ENCODE measurements around the gene CFAP210.
"Not testable (repeated sequence)": the region's sequence is repeated elsewhere in the genome, so short reads cannot be mapped to it uniquely, and the experiment has no call there.

Gene CFAP210

DNA sequence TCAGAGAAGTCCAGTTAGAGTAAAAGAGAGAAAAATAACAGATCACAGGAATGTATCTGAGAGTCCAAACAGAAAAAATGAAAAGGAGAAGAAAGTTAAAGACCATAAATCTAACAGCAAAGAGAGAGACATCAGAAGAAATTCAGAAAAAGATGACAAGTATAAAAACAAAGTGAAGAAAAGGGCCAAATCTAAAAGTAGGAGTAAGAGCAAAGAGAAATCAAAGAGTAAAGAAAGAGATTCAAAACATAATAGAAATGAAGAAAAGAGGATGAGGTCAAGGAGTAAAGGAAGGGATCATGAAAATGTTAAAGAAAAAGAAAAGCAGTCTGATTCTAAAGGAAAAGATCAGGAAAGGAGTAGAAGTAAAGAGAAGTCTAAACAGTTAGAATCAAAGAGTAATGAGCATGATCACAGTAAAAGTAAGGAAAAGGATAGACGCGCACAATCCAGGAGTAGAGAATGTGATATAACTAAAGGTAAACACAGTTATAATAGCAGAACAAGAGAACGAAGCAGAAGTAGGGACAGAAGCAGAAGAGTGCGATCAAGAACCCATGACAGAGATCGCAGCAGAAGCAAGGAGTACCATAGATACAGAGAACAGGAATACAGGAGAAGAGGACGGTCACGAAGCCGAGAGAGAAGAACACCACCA lies 57.6 kb downstream of the CFAP210 start:
- DNase-seq (ENCODE audit: insufficient read length, low spot score) (no peak), FAIRE-seq (peak; percentile 42)

DNA sequence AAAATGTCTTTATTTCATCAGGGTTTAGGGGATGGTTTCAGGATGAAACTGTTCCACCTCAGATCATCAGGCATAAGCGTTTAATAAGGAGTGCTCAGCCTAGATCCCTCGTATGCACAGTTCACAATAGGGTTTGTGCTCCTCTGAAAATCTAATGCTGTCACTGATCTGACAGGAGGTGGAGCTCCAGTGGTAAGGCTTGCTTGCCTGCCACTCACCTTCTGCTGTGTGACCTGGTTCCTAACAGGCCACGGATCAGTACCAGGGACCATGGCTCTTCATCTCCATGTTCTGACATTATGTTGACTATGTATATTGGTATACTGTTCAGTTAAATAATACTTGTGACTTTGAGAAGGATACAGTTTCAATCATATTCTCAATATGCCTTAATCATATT lies 68.4 kb downstream of the CFAP210 start:
- FAIRE-seq (no peak), DNase-seq (ENCODE audit: insufficient read length, low spot score) (no peak)

DNA sequence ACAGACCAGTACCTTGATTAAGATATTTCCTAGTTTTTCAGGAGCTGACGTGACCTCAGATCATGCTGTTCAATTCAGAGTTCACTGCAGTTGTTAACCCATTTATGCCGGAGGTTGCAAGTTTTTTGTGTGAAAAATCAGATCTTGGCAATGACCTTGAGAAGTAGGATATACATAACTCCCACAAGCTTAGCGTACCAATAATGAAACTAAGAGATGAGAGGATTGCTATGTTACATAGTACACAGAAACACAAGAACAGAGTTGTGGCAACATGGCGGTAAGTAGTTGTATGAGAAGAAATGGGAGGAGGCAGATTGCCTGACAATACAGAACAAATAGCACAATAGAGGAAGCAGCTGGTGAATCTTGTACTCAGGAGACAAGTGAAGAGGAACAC lies 71.0 kb downstream of the CFAP210 start:
- DNase-seq (ENCODE audit: insufficient read length, low spot score) = no peak
- no peak for FAIRE-seq

DNA sequence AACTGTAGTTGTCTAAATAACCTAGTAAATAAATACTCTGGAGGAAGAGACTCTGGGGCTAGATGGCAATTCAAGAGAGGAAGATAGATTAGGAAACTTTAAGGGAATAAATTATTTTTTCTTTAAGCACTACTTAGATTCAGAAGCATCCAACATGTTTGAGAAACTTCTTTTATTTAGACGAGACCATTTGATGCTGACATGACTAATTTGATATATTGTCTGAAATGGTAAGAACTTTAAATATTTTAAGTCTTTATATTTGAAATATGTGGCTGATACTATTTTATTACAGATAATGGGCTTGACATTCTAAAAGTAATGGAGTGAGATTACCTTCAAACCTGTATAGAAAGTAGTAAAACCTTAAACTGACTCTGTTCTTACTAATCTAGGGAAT lies 73.7 kb downstream of the CFAP210 start:
- DNase-seq (ENCODE audit: insufficient read length, low spot score) (no peak), FAIRE-seq (no peak)

DNA sequence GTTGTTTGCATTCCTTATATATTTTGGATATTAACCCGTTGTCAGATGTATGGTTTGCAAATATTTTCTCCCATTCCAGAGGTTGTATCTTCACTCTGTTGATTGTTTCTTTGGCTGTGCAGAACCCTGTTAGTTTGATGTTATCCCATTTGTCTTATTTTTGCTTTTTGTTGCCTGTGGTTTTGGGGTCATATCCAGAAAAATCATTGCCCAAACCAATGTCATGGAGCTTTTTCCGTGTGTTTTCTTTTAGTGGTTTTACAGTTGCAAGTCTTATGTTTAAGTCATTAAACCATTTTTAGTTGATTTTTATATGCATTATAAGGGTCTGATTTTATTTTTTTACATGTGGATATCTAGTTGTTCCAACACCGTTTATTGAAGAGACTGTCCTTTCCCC lies 74.3 kb downstream of the CFAP210 start:
- FAIRE-seq (no peak), DNase-seq (ENCODE audit: insufficient read length, low spot score) (no peak)

DNA sequence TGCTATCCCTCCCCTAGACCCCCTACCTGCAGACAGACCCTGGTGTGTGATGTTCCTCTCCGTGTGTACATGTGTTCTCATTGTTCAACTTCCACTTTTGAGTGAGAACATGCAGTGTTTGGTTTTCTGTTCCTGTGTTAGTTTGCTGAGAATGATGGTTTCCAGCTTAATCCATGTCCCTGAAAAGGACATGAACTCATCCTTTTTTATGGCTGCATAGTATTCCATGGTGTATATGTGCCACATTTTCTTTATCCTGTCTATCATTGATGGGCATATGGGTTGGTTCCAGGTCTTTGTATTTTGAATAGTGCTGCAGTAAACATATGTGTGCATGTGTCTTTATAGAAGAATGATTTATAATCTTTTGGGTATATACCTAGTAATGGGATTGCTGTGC lies 78.2 kb downstream of the CFAP210 start:
- not testable (repeated sequence) for DNase-seq (ENCODE audit: insufficient read length, low spot score); FAIRE-seq

DNA sequence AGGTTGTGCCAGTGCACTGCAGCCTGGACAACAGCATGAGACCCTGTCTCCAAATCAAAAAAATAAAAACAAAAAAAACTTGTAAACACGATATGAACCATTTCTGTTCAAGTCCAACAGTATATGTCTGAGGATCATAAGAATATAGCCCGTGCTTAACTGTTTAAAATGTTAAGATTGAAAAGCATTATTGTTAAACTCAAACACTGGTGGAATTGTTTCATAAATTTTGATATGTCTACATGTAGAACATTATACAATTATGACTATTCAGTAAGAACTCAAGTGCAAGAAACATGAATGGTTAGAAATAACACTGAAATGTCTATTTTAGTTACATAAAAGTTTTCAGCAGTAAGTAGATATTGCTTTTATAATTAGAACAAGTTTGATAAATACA lies 80.3 kb downstream of the CFAP210 start:
- FAIRE-seq (no peak), DNase-seq (ENCODE audit: insufficient read length, low spot score) (no peak)

DNA sequence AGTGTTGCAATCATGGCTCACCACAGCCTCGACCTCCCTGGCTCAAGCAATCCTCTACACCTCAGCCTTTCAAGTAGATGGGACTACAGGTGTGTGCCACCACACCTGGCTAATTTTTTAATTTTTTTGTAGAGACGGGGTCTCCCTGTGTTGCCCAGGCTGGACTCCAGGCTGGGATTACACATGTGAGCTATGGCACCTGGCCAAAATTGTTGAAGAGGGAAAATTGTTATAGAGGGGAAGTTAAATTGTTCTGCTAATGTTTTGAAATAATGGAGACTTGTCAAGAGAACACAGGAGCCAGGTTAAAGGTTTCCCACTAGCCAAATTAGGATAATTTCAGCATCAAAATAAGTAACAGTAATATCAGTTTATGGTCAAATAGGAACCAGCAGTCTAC lies 84.9 kb downstream of the CFAP210 start:
- DNase-seq (ENCODE audit: insufficient read length, low spot score) = no peak
- no peak for FAIRE-seq

DNA sequence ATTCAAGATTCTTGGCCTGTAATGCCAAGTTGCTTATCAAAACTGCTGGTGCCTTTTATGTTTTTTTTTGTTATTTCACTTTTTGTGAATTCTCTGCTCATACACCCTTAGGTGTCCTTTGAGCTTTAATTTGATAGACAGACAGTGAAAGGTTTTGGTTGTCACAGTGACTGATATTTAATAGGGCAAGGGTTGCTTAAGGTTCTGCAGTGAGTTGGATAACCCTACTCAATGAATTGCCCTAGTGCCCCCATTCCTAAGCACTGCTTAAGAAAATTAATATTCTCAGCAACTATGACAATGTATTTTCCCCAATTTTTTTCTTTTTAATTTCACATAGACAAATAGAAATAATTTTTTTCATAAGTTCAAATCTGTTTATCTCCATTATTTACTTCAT lies 94.6 kb downstream of the CFAP210 start:
- no peak for FAIRE-seq

DNA sequence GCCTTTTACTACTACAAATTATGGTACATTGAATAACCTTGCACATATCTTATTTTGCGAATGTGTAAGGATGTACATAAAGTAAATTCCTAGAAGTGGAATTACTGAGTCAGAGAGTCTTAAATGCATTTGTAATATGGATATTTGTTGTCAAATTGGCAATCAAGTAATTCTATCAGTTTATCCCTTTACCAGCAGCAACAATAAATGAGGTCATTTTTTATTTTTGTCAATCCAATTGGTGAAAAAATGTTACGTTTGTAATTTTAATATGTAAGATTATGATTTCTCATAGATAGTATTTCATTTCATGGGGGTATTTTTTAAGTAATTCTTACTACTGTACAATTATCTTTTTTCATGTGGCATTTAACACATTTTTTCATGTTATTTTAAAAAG lies 95.2 kb downstream of the CFAP210 start:
- no peak for FAIRE-seq

More for the DNA sequence above, 94.6 kb downstream of the CFAP210 start:
- DNase-seq (ENCODE audit: insufficient read length, low spot score) = no peak

DNA sequence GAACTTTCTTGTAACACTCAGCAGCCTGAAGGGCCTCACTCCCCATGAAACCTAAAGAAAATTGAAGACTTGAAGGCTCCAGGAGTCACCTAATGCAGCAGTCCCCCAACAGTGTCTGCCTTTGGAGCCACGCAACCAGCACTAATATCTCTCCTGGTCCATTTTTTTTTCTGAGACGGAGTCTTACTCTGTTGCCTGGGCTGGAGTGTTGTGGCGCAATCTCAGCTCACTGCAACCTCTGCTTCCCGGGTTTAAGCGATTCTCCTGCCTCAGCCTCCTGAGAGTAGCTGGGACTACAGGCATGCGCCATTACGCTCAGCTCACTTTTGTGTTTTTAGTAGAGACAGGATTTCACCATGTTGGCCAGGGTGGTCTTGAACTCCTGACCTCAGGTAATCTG lies 97.7 kb downstream of the CFAP210 start:
- FAIRE-seq; DNase-seq (ENCODE audit: insufficient read length, low spot score): not testable (repeated sequence)

More for the DNA sequence above, 95.2 kb downstream of the CFAP210 start:
- no peak for DNase-seq (ENCODE audit: insufficient read length, low spot score)

All from HTR-8/SVneo (cell line).